Loucy (cell line): ENCODE results near the gene NDUFA8.

Experiments
- EZH2phosphoT487 ChIP-seq: fragments of 200-600 bp; IDR thresholded peaks from 2 replicates; pipeline ENCODE4 v1.6.1; 2018; ENCODE audit warnings: antibody characterized with exemption, mild to moderate bottlenecking, moderate library complexity, borderline replicate concordance
- TF ChIP-seq, protein P1 (sequence below): fragments of 200-600 bp; sonication (generic); conservative IDR thresholded peaks from 2 replicates; pipeline ENCODE4 v1.5.1; 2014; ENCODE audit warnings: mild to moderate bottlenecking, antibody characterized with exemption, low read length

- TF ChIP-seq, protein P1, sequence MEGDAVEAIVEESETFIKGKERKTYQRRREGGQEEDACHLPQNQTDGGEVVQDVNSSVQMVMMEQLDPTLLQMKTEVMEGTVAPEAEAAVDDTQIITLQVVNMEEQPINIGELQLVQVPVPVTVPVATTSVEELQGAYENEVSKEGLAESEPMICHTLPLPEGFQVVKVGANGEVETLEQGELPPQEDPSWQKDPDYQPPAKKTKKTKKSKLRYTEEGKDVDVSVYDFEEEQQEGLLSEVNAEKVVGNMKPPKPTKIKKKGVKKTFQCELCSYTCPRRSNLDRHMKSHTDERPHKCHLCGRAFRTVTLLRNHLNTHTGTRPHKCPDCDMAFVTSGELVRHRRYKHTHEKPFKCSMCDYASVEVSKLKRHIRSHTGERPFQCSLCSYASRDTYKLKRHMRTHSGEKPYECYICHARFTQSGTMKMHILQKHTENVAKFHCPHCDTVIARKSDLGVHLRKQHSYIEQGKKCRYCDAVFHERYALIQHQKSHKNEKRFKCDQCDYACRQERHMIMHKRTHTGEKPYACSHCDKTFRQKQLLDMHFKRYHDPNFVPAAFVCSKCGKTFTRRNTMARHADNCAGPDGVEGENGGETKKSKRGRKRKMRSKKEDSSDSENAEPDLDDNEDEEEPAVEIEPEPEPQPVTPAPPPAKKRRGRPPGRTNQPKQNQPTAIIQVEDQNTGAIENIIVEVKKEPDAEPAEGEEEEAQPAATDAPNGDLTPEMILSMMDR: no peak
- no peak for TF ChIP-seq EZH2phosphoT487
These were observed 28.1 kb downstream of the NDUFA8 start for GRCh38 chr9:122131401-122132001.
